H9 (cell line): ENCODE data around the gene ZNF423. TPM values are rescaled to one million over a fixed set of nuclear protein-coding genes. Genes with fewer than 3 reads are reported as not detected.

Experiments used
- DNase-seq: peaks from one replicate; pipeline ENCODE4 v3.0.0-alpha.2; 2017
- H2AFZ ChIP-seq: one replicate; pipeline ENCODE4 v1.6.1; 2013; ENCODE audit warnings: mild to moderate bottlenecking, low read length, control low read depth, moderate library complexity
- H2AK5ac ChIP-seq: 2 replicates; pipeline ENCODE4 v1.6.1; 2013; ENCODE audit warnings: low read length, control low read depth, mixed read lengths; ENCODE audit not compliant: insufficient read length
- H2BK120ac ChIP-seq: one replicate; pipeline ENCODE4 v1.6.1; 2013; ENCODE audit warnings: low read depth, mild to moderate bottlenecking, low read length, control low read depth, inconsistent platforms; ENCODE audit not compliant: poor library complexity, severe bottlenecking
- H2BK12ac ChIP-seq: 2 replicates; pipeline ENCODE4 v1.6.1; 2013; ENCODE audit warnings: low read length, control low read depth, mixed read lengths, low read depth; ENCODE audit not compliant: insufficient read length
- H2BK15ac ChIP-seq: 2 replicates; pipeline ENCODE4 v1.6.1; 2013; ENCODE audit warnings: low read depth, low read length, control low read depth
- H2BK20ac ChIP-seq: one replicate; pipeline ENCODE4 v1.6.1; 2013; ENCODE audit warnings: low read depth, mild to moderate bottlenecking, low read length, control low read depth, inconsistent platforms; ENCODE audit not compliant: poor library complexity, severe bottlenecking
- H2BK5ac ChIP-seq: 2 replicates; pipeline ENCODE4 v1.6.1; 2013; ENCODE audit warnings: low read length, control low read depth, mixed read lengths; ENCODE audit not compliant: insufficient read length
- H3K14ac ChIP-seq: 2 replicates; pipeline ENCODE4 v1.6.1; 2013; ENCODE audit warnings: low read length, control low read depth; ENCODE audit not compliant: insufficient read depth
- H3K18ac ChIP-seq: 2 replicates; pipeline ENCODE4 v1.6.1; 2013; ENCODE audit warnings: low read depth, mild to moderate bottlenecking, mixed read lengths, low read length, control low read depth; ENCODE audit not compliant: insufficient read length
- H3K23ac ChIP-seq: 2 replicates; pipeline ENCODE4 v1.6.1; 2013; ENCODE audit warnings: low read length, control low read depth, mixed read lengths, low read depth; ENCODE audit not compliant: insufficient read length
- H3K23me2 ChIP-seq: 2 replicates; pipeline ENCODE4 v1.6.1; 2013; ENCODE audit warnings: low read depth, mild to moderate bottlenecking, mixed read lengths, low read length, control low read depth; ENCODE audit not compliant: insufficient read length, poor library complexity, severe bottlenecking
- H3K27ac ChIP-seq: 2 replicates; pipeline ENCODE4 v1.5.1; 2013; ENCODE audit warnings: low read length, control low read depth, mixed read lengths, low read depth; ENCODE audit not compliant: insufficient read length
- H3K27me3 ChIP-seq: 2 replicates; pipeline ENCODE4 v1.6.1; 2013; ENCODE audit warnings: low read length, control low read depth, inconsistent platforms; ENCODE audit not compliant: insufficient read depth
- H3K4ac ChIP-seq: 2 replicates; pipeline ENCODE4 v1.6.1; 2013; ENCODE audit warnings: low read depth, mild to moderate bottlenecking, control low read depth, inconsistent platforms, low read length, moderate library complexity
- H3K4me1 ChIP-seq: 2 replicates; pipeline ENCODE4 v1.6.1; 2013; ENCODE audit warnings: low read length, control low read depth, inconsistent platforms; ENCODE audit not compliant: insufficient read depth
- H3K4me2 ChIP-seq: 2 replicates; pipeline ENCODE4 v1.6.1; 2013; ENCODE audit warnings: low read length, control low read depth, mixed read lengths; ENCODE audit not compliant: insufficient read length, insufficient read depth
- H3K56ac ChIP-seq: 2 replicates; pipeline ENCODE4 v1.6.1; 2013; ENCODE audit warnings: low read depth, mild to moderate bottlenecking, mixed read lengths, low read length, control low read depth; ENCODE audit not compliant: insufficient read length
- H3K79me1 ChIP-seq: 2 replicates; pipeline ENCODE4 v1.6.1; 2013; ENCODE audit warnings: low read depth, mild to moderate bottlenecking, moderate library complexity, low read length, control low read depth, inconsistent platforms; ENCODE audit not compliant: insufficient read depth, poor library complexity, severe bottlenecking
- H3K79me2 ChIP-seq: 2 replicates; pipeline ENCODE4 v1.6.1; 2013; ENCODE audit warnings: low read length, control low read depth, inconsistent platforms; ENCODE audit not compliant: insufficient read depth
- H3K9ac ChIP-seq: 2 replicates; pipeline ENCODE4 v1.6.1; 2013; ENCODE audit warnings: low read length, control low read depth, mixed read lengths; ENCODE audit not compliant: insufficient read length; ENCODE audit errors: extremely low read depth
- H3K9me3 ChIP-seq: one replicate; pipeline ENCODE4 v1.6.1; 2013; ENCODE audit warnings: low read depth, low read length, inconsistent platforms; ENCODE audit not compliant: control insufficient read depth
- H3T11ph ChIP-seq: one replicate; pipeline ENCODE4 v1.6.1; 2013; ENCODE audit warnings: mild to moderate bottlenecking, low read length, control low read depth, inconsistent platforms
- H4K20me1 ChIP-seq: one replicate; pipeline ENCODE4 v1.6.1; 2013; ENCODE audit not compliant: control insufficient read depth, insufficient read length, insufficient read depth
- H4K5ac ChIP-seq: 2 replicates; pipeline ENCODE4 v1.6.1; 2013; ENCODE audit warnings: low read depth, mild to moderate bottlenecking, mixed read lengths, low read length, control low read depth; ENCODE audit not compliant: insufficient read length
- H4K8ac ChIP-seq: replicated peaks from 2 replicates; pipeline ENCODE4 v1.6.1; 2013; ENCODE audit warnings: low read length, control low read depth, mixed read lengths, low read depth; ENCODE audit not compliant: insufficient read length
- H4K91ac ChIP-seq: 2 replicates; pipeline ENCODE4 v1.6.1; 2013; ENCODE audit warnings: low read depth, mild to moderate bottlenecking, moderate library complexity, mixed read lengths, low read length, control low read depth; ENCODE audit not compliant: insufficient read length
- H3K27ac Mint-ChIP-seq, 3 experiments: 2 replicates in 2 of 3; 3 replicates in 1 of 3; pipeline ENCODE4 v1.8.0; 2020 to 2021; ENCODE audit warnings: mixed read lengths in 3 of 3, mild to moderate bottlenecking in 1 of 3, moderate library complexity in 1 of 3
- H3K27me3 Mint-ChIP-seq: 2 replicates; pipeline ENCODE4 v1.8.0; 2021; ENCODE audit warnings: low read depth, mild to moderate bottlenecking, moderate library complexity, mixed read lengths
- H3K36me3 Mint-ChIP-seq, 3 experiments: 2 replicates in 2 of 3; 3 replicates in 1 of 3; pipeline ENCODE4 v1.8.0; 2020 to 2021; ENCODE audit warnings: low read depth in 3 of 3, mixed read lengths in 3 of 3; ENCODE audit not compliant: insufficient read depth in 1 of 3
- H3K4me1 Mint-ChIP-seq, 2 experiments: 2 replicates each; pipeline ENCODE4 v1.8.0; 2020; ENCODE audit warnings: mixed read lengths in 2 of 2
- H3K4me3 Mint-ChIP-seq, 2 experiments: 2 replicates in 1 of 2; 3 replicates in 1 of 2; pipeline ENCODE4 v1.8.0; 2020 to 2021; ENCODE audit warnings: mild to moderate bottlenecking in 2 of 2, mixed read lengths in 2 of 2, moderate library complexity in 1 of 2
- H3K9me3 Mint-ChIP-seq, 2 experiments: 2 replicates in 1 of 2; 3 replicates in 1 of 2; pipeline ENCODE4 v1.8.0; 2020; ENCODE audit warnings: mild to moderate bottlenecking in 2 of 2, mixed read lengths in 2 of 2, moderate library complexity in 1 of 2
- WGBS: extraction: QIAGEN DNeasy Blood & Tissue Kit; methylation state at CpG from one replicate; pipeline ENCODE4 v1.1.7; 2013; ENCODE audit warnings: missing lambda C conversion rate, low lambda C conversion rate, mixed read lengths; ENCODE audit not compliant: insufficient read length; ENCODE audit errors: extremely low coverage; 5-methylcytosine and 5-hydroxymethylcytosine counted together
- total RNA-seq: library from RNA; stranded (reverse); gene quantifications from 2 replicates; pipeline ENCODE4 v1.2.1, GENCODE V29; 2021
- TF ChIP-seq, protein P1 (sequence below): fragments of 200-600 bp; sonication (generic); conservative IDR thresholded peaks from 3 replicates; pipeline ENCODE4 v1.8.0; 2021; ENCODE audit warnings: antibody characterized with exemption, mild to moderate bottlenecking

ZNF423 gene
- total RNA-seq, 1 experiment from 2014 or later = 51.5 TPM

DNA sequence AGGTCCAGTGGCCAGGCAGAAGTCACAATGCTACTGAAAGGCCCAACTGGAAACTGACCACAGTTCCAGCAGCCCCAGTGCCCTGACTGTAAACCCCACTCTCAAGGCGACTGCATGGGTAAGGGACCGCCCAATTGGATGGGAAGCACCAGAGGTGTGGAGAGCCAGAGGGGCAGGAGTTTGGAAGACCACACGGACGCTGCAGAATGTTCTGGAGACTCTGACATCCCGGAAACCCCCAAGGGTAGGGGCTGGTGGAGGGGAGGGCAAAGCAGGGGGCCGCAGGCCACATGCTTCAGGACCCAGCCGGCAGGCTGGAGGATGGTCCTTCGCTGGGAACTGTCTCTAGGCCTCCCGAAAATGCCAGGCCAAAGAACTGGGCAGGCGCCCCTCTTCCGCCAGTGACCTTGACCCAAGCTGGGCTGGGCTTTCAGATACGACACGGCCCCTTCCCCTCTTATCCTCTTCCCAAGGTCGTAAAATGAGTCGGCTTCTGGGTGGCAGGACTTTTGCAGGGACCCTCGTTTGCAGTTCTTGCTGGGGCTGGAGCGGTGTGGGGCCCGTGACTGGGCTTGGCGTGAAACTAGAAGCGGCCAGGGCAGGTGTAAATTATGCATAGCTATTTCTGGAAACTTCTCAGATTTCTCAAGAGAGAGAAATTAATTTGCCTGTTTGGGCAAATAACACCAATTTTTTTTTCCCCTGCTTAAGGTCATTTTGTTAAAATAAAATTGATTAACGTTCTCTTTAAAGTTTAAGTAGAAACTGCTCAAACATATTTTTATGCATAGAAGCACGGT, 372.1 kb downstream of the ZNF423 start:
- Histone ChIP-seq H2BK12ac (no peak overlapping the region), H4K5ac (no peak overlapping the region), H3T11ph (no peak overlapping the region), H4K91ac (no peak overlapping the region), H3K23me2 (no peaks in the 10 kb centered on the region), H3K79me1 (no peaks in the 10 kb centered on the region), H2BK5ac (no peak overlapping the region), H2BK120ac (no peak overlapping the region), H3K14ac (no peak overlapping the region), H3K9ac (no peak overlapping the region), H2AFZ (no peak overlapping the region), H3K56ac (no peak overlapping the region), H3K9me3 (no peaks in the 10 kb centered on the region), H3K4ac (no peak overlapping the region), H3K4me2 (no peak overlapping the region), H4K8ac (no peak overlapping the region), H3K27ac (no peak overlapping the region), H3K27me3 (no peaks in the 10 kb centered on the region), H2BK20ac (no peak overlapping the region), H2AK5ac (no peak overlapping the region), H3K79me2 (no peaks in the 10 kb centered on the region), H3K4me1 (no peaks in the 10 kb centered on the region), H4K20me1 (no peaks in the 10 kb centered on the region), H3K18ac (no peak overlapping the region), H2BK15ac (no peak overlapping the region), H3K23ac (no peak overlapping the region)
- peaks cover 2 to 7% of the 10 kb centered on the region in 2 experiments; a peak in 3 of 4 replicates for H3K4me1 Mint-ChIP-seq
- WGBS = no CpG with 5 or more reads among the region's 22 CpGs
- H3K27me3 Mint-ChIP-seq = peaks cover 31% of the 10 kb centered on the region
- H3K36me3 Mint-ChIP-seq = no peaks in the 10 kb centered on the region; a peak in 1 of 7 replicates
- TF ChIP-seq, protein P1, sequence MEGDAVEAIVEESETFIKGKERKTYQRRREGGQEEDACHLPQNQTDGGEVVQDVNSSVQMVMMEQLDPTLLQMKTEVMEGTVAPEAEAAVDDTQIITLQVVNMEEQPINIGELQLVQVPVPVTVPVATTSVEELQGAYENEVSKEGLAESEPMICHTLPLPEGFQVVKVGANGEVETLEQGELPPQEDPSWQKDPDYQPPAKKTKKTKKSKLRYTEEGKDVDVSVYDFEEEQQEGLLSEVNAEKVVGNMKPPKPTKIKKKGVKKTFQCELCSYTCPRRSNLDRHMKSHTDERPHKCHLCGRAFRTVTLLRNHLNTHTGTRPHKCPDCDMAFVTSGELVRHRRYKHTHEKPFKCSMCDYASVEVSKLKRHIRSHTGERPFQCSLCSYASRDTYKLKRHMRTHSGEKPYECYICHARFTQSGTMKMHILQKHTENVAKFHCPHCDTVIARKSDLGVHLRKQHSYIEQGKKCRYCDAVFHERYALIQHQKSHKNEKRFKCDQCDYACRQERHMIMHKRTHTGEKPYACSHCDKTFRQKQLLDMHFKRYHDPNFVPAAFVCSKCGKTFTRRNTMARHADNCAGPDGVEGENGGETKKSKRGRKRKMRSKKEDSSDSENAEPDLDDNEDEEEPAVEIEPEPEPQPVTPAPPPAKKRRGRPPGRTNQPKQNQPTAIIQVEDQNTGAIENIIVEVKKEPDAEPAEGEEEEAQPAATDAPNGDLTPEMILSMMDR = no peak
- H3K27ac Mint-ChIP-seq = no peak overlapping the region; a peak in 1 of 7 replicates
- peak overlapping the region in 1 of 2 experiments; percentile 43; a peak in 3 of 5 replicates for H3K4me3 Mint-ChIP-seq
- DNase-seq = no peak
- no peaks in the 10 kb centered on the region for H3K9me3 Mint-ChIP-seq
